Skeletal muscle satellite cell (primary cell): ENCODE measurements around the gene ALX4.

Experiments used
- H3K27me3 ChIP-seq: 2 replicates; pipeline ENCODE4 v1.7.0; 2013; ENCODE audit warnings: low read length; ENCODE audit not compliant: control insufficient read depth, insufficient read depth
- H3K36me3 ChIP-seq: 2 replicates; pipeline ENCODE4 v1.7.0; 2013; ENCODE audit warnings: mild to moderate bottlenecking, control low read depth, low read length; ENCODE audit not compliant: insufficient read depth
- H3K4me1 ChIP-seq: 2 replicates; pipeline ENCODE4 v1.7.0; 2013; ENCODE audit warnings: low read length; ENCODE audit not compliant: control insufficient read depth, insufficient read depth
- H3K4me2 ChIP-seq: 2 replicates; pipeline ENCODE4 v1.7.0; 2013; ENCODE audit warnings: mild to moderate bottlenecking, low read length
- H3K4me3 ChIP-seq: 2 replicates; pipeline ENCODE4 v1.7.0; 2013; ENCODE audit warnings: low read length
- H3K9ac ChIP-seq: 2 replicates; pipeline ENCODE4 v1.7.0; 2013; ENCODE audit warnings: mild to moderate bottlenecking, low read depth, low read length, moderate library complexity
- H3K9me3 ChIP-seq: replicated peaks from 2 replicates; pipeline ENCODE4 v1.7.0; 2013; ENCODE audit warnings: mild to moderate bottlenecking, control low read depth, low read length

Gene ALX4

GRCh38 chr11:44258839-44259420, 51.0 kb downstream of the ALX4 start:
- Histone ChIP-seq H3K36me3 (no peaks in the 10 kb centered on the region), H3K4me2 (no peak overlapping the region), H3K4me1 (peaks cover 8% of the 10 kb centered on the region), H3K27me3 (no peaks in the 10 kb centered on the region), H3K4me3 (no peak overlapping the region), H3K9ac (no peak overlapping the region), H3K9me3 (no peaks in the 10 kb centered on the region)

GRCh38 chr11:44258190-44258489, 51.8 kb downstream of the ALX4 start:
- Histone ChIP-seq H3K4me3 (no peak overlapping the region), H3K4me1 (peaks cover 8% of the 10 kb centered on the region), H3K4me2 (no peak overlapping the region), H3K36me3 (no peaks in the 10 kb centered on the region), H3K9ac (no peak overlapping the region), H3K9me3 (no peaks in the 10 kb centered on the region), H3K27me3 (no peaks in the 10 kb centered on the region)

GRCh38 chr11:44257338-44258189, 52.4 kb downstream of the ALX4 start:
- Histone ChIP-seq H3K4me1 (peaks cover 8% of the 10 kb centered on the region), H3K4me2 (no peak overlapping the region), H3K27me3 (no peaks in the 10 kb centered on the region), H3K4me3 (no peak overlapping the region), H3K9ac (no peak overlapping the region), H3K36me3 (no peaks in the 10 kb centered on the region), H3K9me3 (peaks cover 5% of the 10 kb centered on the region)

GRCh38 chr11:44256673-44257291, 53.2 kb downstream of the ALX4 start:
- H3K4me2 ChIP-seq, result no peak overlapping the region
- H3K9ac ChIP-seq, result no peak overlapping the region
- peaks cover 8% of the 10 kb centered on the region for H3K4me1 ChIP-seq
- no peaks in the 10 kb centered on the region for H3K27me3 ChIP-seq
- no peaks in the 10 kb centered on the region for H3K36me3 ChIP-seq
- H3K9me3 ChIP-seq, result peaks cover 5% of the 10 kb centered on the region
- no peak overlapping the region for H3K4me3 ChIP-seq

GRCh38 chr11:44255406-44256071, 54.4 kb downstream of the ALX4 start:
- H3K4me2 ChIP-seq, result no peak overlapping the region
- peaks cover 8% of the 10 kb centered on the region for H3K4me1 ChIP-seq
- no peak overlapping the region for H3K4me3 ChIP-seq
- H3K9ac ChIP-seq, result no peak overlapping the region
- H3K36me3 ChIP-seq, result no peaks in the 10 kb centered on the region
- no peaks in the 10 kb centered on the region for H3K27me3 ChIP-seq
- peaks cover 5% of the 10 kb centered on the region for H3K9me3 ChIP-seq

- H3K9me3 ChIP-seq, result peaks cover 5% of the 10 kb centered on the region
- no peaks in the 10 kb centered on the region for H3K36me3 ChIP-seq
- no peak overlapping the region for H3K9ac ChIP-seq
- H3K27me3 ChIP-seq, result no peaks in the 10 kb centered on the region
- no peak overlapping the region for H3K4me3 ChIP-seq
- no peaks in the 10 kb centered on the region for H3K4me1 ChIP-seq
- H3K4me2 ChIP-seq, result no peak overlapping the region
Observed at GRCh38 chr11:44252999-44253602, 56.8 kb downstream of the ALX4 start.

- Histone ChIP-seq H3K4me2 (no peak overlapping the region), H3K4me3 (no peak overlapping the region), H3K36me3 (no peaks in the 10 kb centered on the region), H3K9ac (no peak overlapping the region), H3K27me3 (no peaks in the 10 kb centered on the region), H3K9me3 (peaks cover 5% of the 10 kb centered on the region), H3K4me1 (peaks cover 19% of the 10 kb centered on the region)
Observed at GRCh38 chr11:44250421-44250820, 59.5 kb downstream of the ALX4 start.

GRCh38 chr11:44248109-44248508, 61.8 kb downstream of the ALX4 start:
- Histone ChIP-seq H3K9me3 (peaks cover 5% of the 10 kb centered on the region), H3K9ac (no peak overlapping the region), H3K4me1 (peaks cover 42% of the 10 kb centered on the region), H3K36me3 (peaks cover 5% of the 10 kb centered on the region), H3K4me2 (no peak overlapping the region), H3K27me3 (no peaks in the 10 kb centered on the region), H3K4me3 (no peak overlapping the region)

GRCh38 chr11:44247508-44247907, 62.4 kb downstream of the ALX4 start:
- no peak overlapping the region for H3K4me2 ChIP-seq
- H3K9ac ChIP-seq, result no peak overlapping the region
- H3K4me1 ChIP-seq, result peaks cover 48% of the 10 kb centered on the region
- no peak overlapping the region for H3K4me3 ChIP-seq
- no peaks in the 10 kb centered on the region for H3K9me3 ChIP-seq
- peaks cover 5% of the 10 kb centered on the region for H3K36me3 ChIP-seq
- H3K27me3 ChIP-seq, result no peaks in the 10 kb centered on the region

GRCh38 chr11:44246726-44247125, 63.2 kb downstream of the ALX4 start:
- Histone ChIP-seq H3K9ac (no peak overlapping the region), H3K4me2 (peak overlapping the region; percentile 24), H3K4me1 (peaks cover 53% of the 10 kb centered on the region), H3K36me3 (peaks cover 5% of the 10 kb centered on the region), H3K27me3 (no peaks in the 10 kb centered on the region), H3K9me3 (no peaks in the 10 kb centered on the region), H3K4me3 (peak overlapping the region; percentile 23)

GRCh38 chr11:44244639-44245310, 65.2 kb downstream of the ALX4 start:
- Histone ChIP-seq H3K27me3 (no peaks in the 10 kb centered on the region), H3K9me3 (no peaks in the 10 kb centered on the region), H3K4me1 (peaks cover 57% of the 10 kb centered on the region), H3K36me3 (peaks cover 5% of the 10 kb centered on the region), H3K4me2 (peak overlapping the region; percentile 17), H3K9ac (no peak overlapping the region), H3K4me3 (no peak overlapping the region)
